Stimulated activated CD8-positive, alpha-beta memory T cell treated with anti-CD3 and anti-CD28 coated beads, Interleukin-4, amount 100 ng/mL, for 48 hours (primary cell): Measurements from ENCODE around the gene SLC4A5.
A peak's percentile ranks its signal among the peaks of the same experiment; 100 is the strongest.
"Not testable (repeated sequence)": the region's sequence is repeated elsewhere in the genome, so short reads cannot be mapped to it uniquely, and the experiment has no call there.

Experiments used
- DNase-seq: peaks from one replicate; pipeline ENCODE4 v3.0.0-alpha.2; 2020

The SLC4A5 gene

GRCh38 chr2:74194799-74195198 is 148.4 kb downstream of the SLC4A5 start:
- no peak for DNase-seq

- DNase-seq: no peak
These were observed 151.4 kb downstream of the SLC4A5 start for GRCh38 chr2:74191596-74192380.

- no peak for DNase-seq
These were observed 154.5 kb downstream of the SLC4A5 start for GRCh38 chr2:74188696-74189095.

DNA sequence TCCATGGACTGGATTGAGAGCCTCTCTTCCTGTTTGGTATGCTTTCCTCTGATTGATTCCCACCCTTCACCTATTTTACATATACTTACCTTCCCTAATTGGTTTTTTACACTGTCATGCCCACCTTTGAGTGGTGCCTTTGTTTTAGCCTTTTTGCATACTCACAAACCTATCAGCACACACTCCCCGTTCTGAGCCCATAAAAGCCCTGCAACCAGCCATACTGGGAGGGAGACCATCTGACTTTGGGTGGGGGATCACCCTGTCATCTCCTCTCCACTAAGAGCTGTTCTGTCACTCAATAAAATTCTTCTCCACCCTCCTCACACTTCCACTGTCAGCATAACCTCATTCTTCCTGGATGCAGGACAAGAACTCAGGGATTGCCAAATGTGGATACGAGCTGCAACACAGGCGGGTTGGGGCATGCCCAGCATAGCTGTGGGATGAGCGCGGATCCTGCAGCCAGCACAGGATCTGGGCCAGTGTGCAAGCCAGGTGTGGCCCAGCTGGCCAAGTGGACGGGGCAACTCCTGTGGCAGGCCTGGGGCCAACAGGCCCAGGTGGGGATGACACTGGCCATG is 155.1 kb downstream of the SLC4A5 start:
- DNase-seq: no peak

- not testable (repeated sequence) for DNase-seq
These were observed 156.5 kb downstream of the SLC4A5 start for GRCh38 chr2:74186706-74187105.

DNA sequence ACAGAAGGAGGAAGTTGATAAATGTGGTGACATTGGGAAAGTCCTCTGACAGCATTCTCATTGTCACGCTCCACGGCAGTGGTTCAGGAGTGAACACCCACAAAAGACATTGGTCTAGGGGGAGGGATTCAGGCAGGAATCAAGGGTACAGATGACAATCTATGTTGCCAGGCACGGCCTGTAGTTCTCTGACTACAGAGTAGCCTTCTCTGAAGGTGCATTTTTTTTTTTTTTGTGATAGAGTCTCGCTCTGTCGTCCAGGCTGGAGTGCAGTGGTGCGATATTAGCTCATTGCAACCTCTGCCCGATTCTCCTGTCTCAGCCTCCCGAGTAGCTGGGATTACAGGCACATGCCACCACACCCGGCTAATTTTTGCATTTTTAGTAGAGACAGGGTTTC is 157.2 kb downstream of the SLC4A5 start:
- DNase-seq: peak; percentile 58

GRCh38 chr2:74183878-74184277 is 159.3 kb downstream of the SLC4A5 start:
- DNase-seq: no peak

GRCh38 chr2:74181739-74182138 is 161.5 kb downstream of the SLC4A5 start:
- no peak for DNase-seq

DNA sequence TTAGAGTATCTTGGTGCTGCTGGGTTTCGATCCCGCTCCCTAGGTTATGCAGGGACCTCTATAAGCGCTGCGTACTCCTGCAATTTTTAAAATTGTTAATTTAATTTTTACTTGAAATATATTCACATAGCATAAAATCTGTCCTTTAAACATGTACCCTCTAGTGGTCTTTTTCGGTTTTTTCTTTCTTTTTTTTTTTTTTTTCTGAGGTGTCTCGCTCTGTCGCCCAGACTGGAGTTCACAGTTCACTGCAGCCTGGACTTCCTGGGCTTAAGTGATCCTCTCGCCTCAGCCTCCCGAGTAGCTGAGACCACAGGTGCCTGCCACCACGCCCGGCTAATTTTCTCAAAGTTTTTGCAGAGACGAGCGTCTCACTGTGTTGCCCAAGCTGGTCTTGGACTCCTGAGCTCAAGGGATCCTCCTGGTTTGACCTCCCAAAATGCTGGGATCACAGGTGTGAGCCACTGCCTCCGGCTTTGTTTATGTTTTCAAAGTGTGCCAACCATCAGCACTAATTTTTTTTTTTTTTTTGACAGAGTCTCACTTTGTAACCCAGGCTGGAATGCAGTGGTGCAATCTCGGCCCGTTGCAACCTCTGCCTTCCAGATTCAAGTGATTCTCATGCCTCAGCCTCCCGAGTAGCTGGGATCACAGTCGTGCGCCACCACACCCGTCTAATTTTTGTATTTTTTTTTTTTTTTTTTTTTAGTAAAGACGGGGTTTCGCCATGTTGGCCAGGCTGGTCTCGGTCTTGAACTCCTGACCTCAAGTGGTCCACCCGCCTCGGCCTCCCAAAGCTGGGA is 164.0 kb downstream of the SLC4A5 start:
- DNase-seq: no peak

DNA sequence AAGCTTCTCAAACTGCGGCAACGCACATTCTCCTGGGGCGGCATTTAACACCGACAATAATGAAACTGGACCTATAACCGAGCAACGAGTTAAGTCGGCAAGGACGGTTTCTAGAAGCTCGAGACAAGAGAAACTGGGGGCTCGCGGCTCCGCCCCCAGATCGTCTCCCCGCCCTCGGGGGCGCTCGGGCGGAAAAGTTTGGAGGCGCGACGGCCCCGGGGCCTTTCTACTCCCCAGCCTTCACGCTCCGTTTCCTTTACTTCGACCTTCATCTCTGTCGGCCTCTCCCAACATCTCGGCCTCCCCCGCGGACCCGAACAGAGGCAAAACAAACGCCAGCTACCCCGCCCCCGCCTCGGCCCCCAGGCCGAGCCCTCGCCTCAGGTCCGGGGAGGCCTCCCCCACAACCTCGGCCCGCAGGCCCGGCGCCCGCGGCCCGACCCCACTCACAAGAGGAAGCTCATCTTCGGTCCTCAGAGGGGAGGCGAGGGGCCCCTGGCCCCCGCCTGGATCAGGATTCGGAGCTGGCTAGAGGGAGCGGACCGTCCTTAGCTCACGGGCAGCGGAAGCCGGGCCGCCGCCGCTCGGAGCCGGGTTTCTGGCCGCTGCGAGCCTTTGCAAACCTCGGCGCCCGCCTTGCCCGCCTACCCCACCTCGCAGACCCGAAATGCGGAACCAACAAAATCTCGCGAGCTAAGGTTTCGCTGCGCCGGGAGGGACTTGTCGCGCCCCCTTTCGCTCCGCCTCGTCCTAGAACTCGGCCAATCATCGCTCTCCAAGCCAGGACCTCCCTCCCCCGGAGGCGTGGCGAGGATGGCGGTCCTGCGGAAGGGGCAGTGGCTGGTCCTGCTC is 164.8 kb downstream of the SLC4A5 start, which contains the start of gene MOB1A:
Gene MOB1A (minus strand): TSS at position 669 of the 852 bp plus-strand sequence. CDS start 205 bp downstream, at position 464.
- DNase-seq: peak; percentile 98

DNA sequence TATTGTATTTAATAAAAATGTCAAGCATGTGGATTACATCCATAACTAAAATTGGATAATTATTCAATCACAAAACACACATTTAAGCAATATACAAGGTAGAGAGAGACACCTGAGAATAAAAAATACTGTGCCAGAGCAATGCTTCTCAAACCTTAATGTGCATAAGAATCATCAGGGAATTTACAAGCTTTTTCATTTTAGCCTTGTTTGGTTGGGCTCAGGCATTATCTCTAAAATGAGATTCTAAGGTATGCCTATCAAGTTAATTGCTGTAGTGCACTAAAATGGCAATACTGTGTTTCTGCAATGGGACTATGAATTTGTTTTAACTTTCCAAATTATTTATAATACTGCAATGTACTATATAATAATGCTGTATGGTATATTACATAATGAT is 165.5 kb downstream of the SLC4A5 start:
- DNase-seq: no peak

DNA sequence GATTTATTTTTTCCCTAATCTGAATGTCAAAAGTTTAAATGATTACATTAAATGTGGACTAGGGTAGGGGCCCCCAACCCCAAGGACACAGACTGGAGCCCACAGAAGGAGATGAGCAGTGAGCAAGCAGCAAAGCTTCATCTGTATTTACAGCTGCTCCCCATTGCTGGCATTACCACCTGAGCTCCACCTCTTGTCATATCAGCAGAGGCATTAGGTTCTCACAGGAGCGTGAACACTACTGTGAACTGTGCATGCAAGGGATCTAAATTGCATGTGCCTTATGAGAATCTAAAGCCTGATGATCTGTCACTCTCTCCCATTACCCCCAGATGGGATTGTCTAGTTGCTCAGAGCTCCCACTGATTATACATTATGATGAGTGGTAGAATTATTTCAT is 168.3 kb downstream of the SLC4A5 start:
- no peak for DNase-seq

GRCh38 chr2:74168739-74169138 is 174.5 kb downstream of the SLC4A5 start:
- no peak for DNase-seq
